ENCODE results near the gene HERC6.

The HERC6 gene

GRCh38 chr4:88409206-88409605 is 30.6 kb downstream of the HERC6 start:
- DNase-seq (ENCODE audit: low read depth): no peak
- H3K4me3 ChIP-seq (ENCODE audit: low read depth, low read length): no peak overlapping the region
- TF ChIP-seq MYC (IDR thresholded peaks at IDR 0.05; ENCODE audit: low read depth, low read length) (no peak), CTCF (IDR thresholded peaks at IDR 0.05; ENCODE audit: low read depth, low read length) (no peak), MAX (IDR thresholded peaks at IDR 0.05; ENCODE audit: low read depth, low read length) (no peak), POLR2A (IDR thresholded peaks at IDR 0.05; ENCODE audit: extremely low read depth, insufficient read length) (no peak)

- TF ChIP-seq MAX (IDR thresholded peaks at IDR 0.05; ENCODE audit: low read depth, low read length) (no peak), CTCF (IDR thresholded peaks at IDR 0.05; ENCODE audit: low read depth, low read length) (no peak), POLR2A (IDR thresholded peaks at IDR 0.05; ENCODE audit: extremely low read depth, insufficient read length) (no peak)
- no peak overlapping the region for H3K4me3 ChIP-seq (ENCODE audit: low read depth, low read length)
- no peak for DNase-seq (ENCODE audit: low read depth)
Measured at GRCh38 chr4:88409789-88410188, 31.1 kb downstream of the HERC6 start.

GRCh38 chr4:88411491-88412096 is 32.9 kb downstream of the HERC6 start:
- no peak overlapping the region for H3K4me3 ChIP-seq (ENCODE audit: low read depth, low read length)
- DNase-seq (ENCODE audit: low read depth): no peak
- TF ChIP-seq CTCF (IDR thresholded peaks at IDR 0.05; ENCODE audit: low read depth, low read length) (no peak), MAX (IDR thresholded peaks at IDR 0.05; ENCODE audit: low read depth, low read length) (no peak), POLR2A (IDR thresholded peaks at IDR 0.05; ENCODE audit: extremely low read depth, insufficient read length) (no peak)

- DNase-seq (ENCODE audit: low read depth): no peak
- no peak for TF ChIP-seq MYC (IDR thresholded peaks at IDR 0.05; ENCODE audit: low read depth, low read length)
- TF ChIP-seq CTCF (IDR thresholded peaks at IDR 0.05; ENCODE audit: low read depth, low read length): no peak
- TF ChIP-seq POLR2A (IDR thresholded peaks at IDR 0.05; ENCODE audit: extremely low read depth, insufficient read length): no peak
- no peak overlapping the region for H3K4me3 ChIP-seq (ENCODE audit: low read depth, low read length)
Measured at GRCh38 chr4:88413801-88414200, 35.1 kb downstream of the HERC6 start.

GRCh38 chr4:88414755-88415154 is 36.1 kb downstream of the HERC6 start:
- DNase-seq (ENCODE audit: low read depth): no peak
- no peak overlapping the region for H3K4me3 ChIP-seq (ENCODE audit: low read depth, low read length)
- TF ChIP-seq CTCF (IDR thresholded peaks at IDR 0.05; ENCODE audit: low read depth, low read length) (no peak), MAX (IDR thresholded peaks at IDR 0.05; ENCODE audit: low read depth, low read length) (no peak), POLR2A (IDR thresholded peaks at IDR 0.05; ENCODE audit: extremely low read depth, insufficient read length) (no peak), MYC (IDR thresholded peaks at IDR 0.05; ENCODE audit: low read depth, low read length) (no peak)

GRCh38 chr4:88415982-88416381 is 37.3 kb downstream of the HERC6 start:
- no peak overlapping the region for H3K4me3 ChIP-seq (ENCODE audit: low read depth, low read length)
- no peak for DNase-seq (ENCODE audit: low read depth)
- TF ChIP-seq MAX (IDR thresholded peaks at IDR 0.05; ENCODE audit: low read depth, low read length): no peak
- no peak for TF ChIP-seq CTCF (IDR thresholded peaks at IDR 0.05; ENCODE audit: low read depth, low read length)
- no peak for TF ChIP-seq MYC (IDR thresholded peaks at IDR 0.05; ENCODE audit: low read depth, low read length)
- no peak for TF ChIP-seq POLR2A (IDR thresholded peaks at IDR 0.05; ENCODE audit: extremely low read depth, insufficient read length)
